Astrocyte of the spinal cord (primary cell): ENCODE data around the gene ANKRD23.
"Not testable (repeated sequence)": the region's sequence is repeated elsewhere in the genome, so short reads cannot be mapped to it uniquely, and the experiment has no call there.

Experiments
- DNase-seq: peaks from one replicate; pipeline ENCODE4 v3.0.0; 2011; ENCODE audit warnings: low read depth, low spot score
- H3K4me3 ChIP-seq: 2 replicates; pipeline ENCODE4 v1.5.1; 2011; ENCODE audit warnings: low read depth, mild to moderate bottlenecking, low read length, moderate library complexity
- CTCF ChIP-seq: IDR thresholded peaks from 2 replicates; pipeline ENCODE4 v1.5.1; 2012; ENCODE audit warnings: low read depth, mild to moderate bottlenecking, low read length, inconsistent platforms
- in situ Hi-C: cut with HindIII; loops from 2 replicates; pipeline ENCODE4 v1.10.0; 2017; ENCODE audit warnings: low sequenced_read_pairs

Gene ANKRD23

DNA sequence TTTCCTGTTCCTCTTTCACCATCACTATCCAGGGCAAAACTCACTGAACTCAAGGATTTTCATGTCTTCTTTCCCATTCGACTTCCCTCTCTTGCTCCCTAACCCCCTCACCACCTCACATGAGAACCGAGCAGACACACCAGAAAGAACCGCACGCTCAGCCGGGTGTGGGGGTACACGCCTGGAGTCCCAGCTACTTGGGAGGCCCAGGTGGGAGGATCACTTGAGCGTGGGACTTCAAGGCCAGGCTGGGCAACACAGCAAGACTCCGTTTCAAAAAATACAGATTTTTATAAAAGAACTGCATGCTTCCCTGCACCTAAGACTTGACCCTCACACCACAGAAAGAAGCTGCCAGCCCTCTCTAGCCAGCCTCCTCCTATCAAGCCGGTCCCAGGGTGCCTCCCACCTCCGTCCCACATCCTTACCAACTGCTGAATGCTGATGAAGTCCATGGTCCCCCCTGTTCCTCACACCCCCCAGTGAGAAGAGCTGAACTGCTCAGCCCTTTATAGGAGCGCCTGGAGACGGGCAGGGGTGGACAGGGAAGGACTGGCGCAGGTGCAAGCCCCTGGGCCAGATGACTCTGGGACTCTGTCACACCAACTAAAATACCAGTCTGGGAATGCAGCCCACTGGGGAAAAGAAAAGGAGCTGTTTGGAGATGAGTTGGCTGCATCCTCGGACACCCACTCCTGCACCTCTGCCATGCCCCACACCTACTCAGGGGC, at the start of gene ANKRD23:
TSS of gene ANKRD23 (minus strand) at position 484 of the 731 bp plus-strand sequence. CDS start at position 455, 29 bp downstream.
- TF ChIP-seq CTCF, result no peak
- DNase-seq, result no peak
- H3K4me3 ChIP-seq, result no peak within 1 kb of the TSS
- in situ Hi-C loops, result no loop called here

GRCh38 chr2:96891591-96892333, 47.9 kb upstream of the ANKRD23 start:
- TF ChIP-seq CTCF, result no peak
- peak; percentile 31 for DNase-seq
- no peak overlapping the region for H3K4me3 ChIP-seq
- in situ Hi-C loops, result no loop called here

DNA sequence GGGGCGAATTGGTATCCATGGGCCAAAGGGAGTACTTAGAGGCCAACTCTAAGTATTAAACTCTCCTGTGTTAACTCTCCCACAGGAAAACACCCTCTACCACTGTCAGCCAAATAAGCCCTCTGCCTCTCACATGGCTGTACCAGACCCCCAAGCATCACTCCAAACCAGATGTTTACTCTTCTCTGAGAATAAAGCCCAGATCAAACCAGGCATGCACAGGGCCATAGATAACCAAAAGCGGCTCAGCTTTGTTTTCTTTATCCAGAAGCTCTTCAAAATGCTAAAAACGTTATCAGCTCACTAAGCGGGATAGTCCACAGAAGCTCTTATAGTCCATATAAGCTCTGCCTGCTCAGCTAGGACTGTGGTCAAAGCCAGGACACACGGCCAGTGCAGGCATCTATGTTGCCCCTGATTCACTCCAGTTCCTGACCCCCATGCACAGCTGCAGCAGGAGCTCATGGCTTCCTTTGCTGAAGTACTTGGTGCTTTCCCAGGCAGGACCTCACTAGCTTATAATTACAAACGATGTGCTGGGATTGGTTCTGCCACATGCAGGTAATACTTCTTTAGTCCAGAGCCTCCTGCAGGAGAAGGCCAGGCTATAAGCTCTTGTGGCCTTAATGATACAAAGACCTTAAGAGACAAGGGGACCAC, 47.0 kb upstream of the ANKRD23 start:
- TF ChIP-seq CTCF, result no peak
- no peak overlapping the region for H3K4me3 ChIP-seq
- in situ Hi-C loops, result no loop called here
- no peak for DNase-seq

DNA sequence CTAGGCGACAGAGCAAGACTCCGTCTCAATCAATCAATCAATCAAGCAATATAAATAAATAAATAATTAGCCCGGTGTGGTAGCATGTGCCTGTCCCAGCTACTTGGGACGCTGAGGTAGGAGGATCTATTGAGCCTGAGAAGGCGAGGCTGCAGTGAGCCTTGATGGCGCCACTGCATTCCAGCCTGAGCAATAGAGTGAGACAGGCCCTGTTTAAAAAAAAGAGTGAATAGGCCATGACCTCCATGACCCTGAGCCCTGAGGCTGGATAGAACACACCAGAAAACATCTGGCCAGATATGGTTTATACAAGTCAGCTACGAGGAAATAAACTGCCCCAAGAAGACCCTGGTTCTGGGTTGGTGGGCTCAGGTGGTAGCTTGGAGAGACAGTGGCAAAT, 46.4 kb upstream of the ANKRD23 start:
- TF ChIP-seq CTCF, result no peak
- DNase-seq, result no peak
- in situ Hi-C loops, result no loop called here
- H3K4me3 ChIP-seq, result no peak overlapping the region

- H3K4me3 ChIP-seq, in situ Hi-C loops, DNase-seq: not testable (repeated sequence)
These were observed 45.7 kb upstream of the ANKRD23 start for GRCh38 chr2:96889502-96889901.

DNA sequence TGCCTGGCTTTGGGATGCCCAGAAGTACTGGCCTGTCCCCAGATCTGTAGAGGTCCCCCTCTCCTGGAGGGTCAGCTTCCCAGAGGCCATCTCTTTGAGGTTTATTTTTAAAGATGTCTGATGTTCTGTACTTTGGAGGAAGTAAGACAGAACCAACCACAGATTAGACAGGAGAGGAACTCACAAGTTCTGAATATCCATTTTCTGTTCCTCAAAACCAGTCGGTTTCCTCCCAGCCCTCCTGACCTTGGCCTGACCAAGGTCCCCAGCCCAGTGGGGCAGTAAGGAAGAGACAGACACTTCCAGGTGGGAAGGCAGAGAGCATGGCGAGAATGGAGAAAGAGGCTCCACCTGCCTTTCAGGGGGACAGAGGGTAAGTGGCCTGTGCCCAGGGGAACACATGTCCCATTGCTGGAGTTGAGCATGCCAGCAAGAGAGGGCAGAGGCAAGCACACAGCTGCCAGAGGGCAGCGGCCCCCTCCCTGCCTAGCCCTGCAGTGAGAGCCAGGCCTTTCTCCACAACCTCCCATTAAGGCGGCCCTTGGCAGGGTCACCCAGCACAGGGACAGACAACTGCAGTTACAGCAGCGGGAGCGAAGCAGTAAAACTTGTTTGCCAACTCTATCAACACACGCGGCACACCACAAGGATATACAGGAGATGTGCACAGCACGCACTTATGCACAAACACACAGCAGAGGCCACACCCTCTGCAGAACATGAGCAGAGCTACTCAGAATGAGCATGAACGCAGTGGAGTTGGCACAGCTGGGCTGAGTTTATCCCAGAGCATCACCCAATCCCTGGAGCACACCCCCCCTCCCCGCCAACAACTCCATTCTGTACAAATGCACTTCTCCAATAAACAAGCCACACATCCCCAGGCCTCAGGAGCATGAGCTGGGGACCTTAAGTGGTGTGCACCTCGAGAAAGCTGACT, 44.5 kb upstream of the ANKRD23 start:
- in situ Hi-C loops, result no loop called here
- no peak for TF ChIP-seq CTCF
- no peak overlapping the region for H3K4me3 ChIP-seq
- no peak for DNase-seq
